GM11168 (cell line): Measurements from ENCODE around the gene C2CD5.
"Not testable (repeated sequence)": the region's sequence is repeated elsewhere in the genome, so short reads cannot be mapped to it uniquely, and the experiment has no call there.

Experiments
- in situ Hi-C: fragments of 300-500 bp; cut with MboI; formaldehyde crosslinking; loops from one replicate; pipeline ENCODE4 v1.12.0; 2022; ENCODE audit warnings: low sequenced_read_pairs; ENCODE audit not compliant: unreplicated experiment

C2CD5 gene, protein sequence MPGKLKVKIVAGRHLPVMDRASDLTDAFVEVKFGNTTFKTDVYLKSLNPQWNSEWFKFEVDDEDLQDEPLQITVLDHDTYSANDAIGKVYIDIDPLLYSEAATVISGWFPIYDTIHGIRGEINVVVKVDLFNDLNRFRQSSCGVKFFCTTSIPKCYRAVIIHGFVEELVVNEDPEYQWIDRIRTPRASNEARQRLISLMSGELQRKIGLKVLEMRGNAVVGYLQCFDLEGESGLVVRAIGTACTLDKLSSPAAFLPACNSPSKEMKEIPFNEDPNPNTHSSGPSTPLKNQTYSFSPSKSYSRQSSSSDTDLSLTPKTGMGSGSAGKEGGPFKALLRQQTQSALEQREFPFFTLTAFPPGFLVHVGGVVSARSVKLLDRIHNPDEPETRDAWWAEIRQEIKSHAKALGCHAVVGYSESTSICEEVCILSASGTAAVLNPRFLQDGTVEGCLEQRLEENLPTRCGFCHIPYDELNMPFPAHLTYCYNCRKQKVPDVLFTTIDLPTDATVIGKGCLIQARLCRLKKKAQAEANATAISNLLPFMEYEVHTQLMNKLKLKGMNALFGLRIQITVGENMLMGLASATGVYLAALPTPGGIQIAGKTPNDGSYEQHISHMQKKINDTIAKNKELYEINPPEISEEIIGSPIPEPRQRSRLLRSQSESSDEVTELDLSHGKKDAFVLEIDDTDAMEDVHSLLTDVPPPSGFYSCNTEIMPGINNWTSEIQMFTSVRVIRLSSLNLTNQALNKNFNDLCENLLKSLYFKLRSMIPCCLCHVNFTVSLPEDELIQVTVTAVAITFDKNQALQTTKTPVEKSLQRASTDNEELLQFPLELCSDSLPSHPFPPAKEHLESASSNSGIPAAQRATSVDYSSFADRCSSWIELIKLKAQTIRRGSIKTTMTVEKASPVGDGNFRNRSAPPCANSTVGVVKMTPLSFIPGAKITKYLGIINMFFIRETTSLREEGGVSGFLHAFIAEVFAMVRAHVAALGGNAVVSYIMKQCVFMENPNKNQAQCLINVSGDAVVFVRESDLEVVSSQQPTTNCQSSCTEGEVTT

DNA sequence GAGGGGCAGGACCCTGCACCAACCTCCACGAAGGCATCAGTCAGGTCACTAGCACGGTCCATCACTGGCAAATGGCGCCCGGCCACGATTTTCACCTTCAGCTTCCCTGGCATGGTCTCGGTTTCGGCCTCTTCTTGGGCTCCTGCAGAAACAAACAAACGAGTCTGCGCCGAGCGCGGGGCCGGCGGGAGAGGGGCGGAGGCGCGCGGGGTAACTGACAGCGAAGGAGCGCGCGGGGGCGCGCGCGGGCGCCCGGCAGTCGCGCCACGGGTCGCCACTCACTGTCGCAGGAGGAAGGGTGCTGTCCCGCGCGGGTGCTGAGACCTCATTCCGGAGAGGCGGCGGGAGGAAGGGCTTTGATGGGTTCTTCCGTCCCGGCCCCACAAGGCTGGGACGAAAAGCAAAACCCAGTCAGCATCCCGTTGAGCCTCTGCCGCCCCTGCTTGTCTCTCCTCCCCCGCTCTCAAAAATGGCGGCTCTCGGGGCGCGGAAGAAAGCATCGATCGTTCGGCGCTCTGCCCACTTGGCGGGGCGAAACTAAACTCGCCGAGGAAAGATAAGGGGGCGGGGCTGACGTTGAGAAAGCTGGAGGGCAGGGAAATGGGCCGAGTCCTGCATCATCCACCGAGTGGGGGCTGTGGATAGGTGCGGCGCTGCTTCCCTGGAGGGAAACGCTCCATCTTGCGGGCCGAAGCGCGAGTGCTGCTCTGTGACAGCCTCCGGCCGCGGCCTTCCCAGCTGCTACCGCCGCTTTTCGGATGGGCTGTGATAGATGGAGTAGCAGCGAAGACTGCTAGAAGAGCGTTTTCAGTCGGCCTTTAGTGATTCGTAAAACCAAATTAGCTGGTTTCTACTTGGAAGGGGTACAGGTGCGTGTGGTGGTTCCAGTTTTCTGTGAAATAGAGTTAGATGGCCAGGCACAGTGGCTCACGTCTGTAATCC, at the start of gene C2CD5:
Gene C2CD5 (minus strand): TSS at position 505 of the 942 bp plus-strand sequence. CDS start 392 bp downstream, at position 113.
- in situ Hi-C loops, result no loop called here

DNA sequence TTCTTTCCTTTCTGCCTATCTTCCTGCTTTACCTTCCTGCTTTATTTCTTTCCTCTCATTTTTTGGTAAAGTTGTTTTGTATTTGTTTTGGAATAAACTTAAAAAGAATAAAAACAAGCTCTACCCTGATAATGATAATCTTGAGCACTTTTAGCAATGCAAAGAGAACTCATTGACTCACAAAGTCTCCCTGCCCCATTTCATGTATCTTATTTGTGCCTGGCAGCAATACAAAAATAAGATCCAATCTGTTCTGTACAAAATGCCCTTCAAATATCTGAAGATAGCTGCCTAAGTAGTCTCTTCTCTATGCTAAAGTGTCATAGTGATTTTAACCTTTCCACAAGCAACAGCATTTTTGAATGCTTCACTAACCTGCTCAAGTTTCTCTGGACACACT, 49.5 kb upstream of the C2CD5 start:
- in situ Hi-C loops, result no loop called here

DNA sequence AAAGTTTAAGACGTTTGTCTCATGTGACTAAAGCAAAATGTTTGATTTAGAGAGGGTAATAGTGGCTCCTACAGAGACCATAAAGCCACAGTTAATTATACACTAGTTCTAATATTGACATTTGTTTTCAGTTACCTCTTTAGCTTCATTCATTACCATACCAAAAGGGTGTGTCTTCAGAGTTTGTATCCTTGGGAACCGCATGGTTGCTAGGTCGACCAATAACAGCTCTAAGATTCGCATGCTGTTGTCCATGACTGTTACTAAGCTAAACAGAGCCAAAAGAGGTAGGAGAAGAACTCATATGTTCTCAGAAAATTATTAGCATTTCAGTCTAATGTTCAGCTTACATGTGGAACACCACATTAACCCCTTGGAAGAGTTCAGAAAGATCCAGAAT, 44.5 kb upstream of the C2CD5 start:
- in situ Hi-C loops, result no loop called here

DNA sequence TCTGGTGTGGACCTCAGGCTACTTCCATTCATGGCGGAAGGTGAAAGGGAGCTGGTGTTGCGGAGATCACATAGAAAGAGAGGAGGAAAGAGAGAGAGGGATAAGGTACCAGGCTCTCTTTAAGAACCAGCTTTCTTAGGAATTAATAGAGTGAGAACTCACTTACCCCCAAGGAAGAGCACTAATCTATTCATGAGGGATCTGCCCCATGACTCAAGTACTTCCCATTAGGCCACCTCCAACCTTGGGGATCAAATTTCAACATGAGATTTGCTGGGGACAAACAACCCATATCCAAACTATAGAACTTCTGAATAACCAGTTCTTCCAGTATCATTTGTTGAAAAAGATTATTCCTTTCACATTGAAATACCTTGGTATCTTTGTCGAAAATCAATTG, 34.0 kb upstream of the C2CD5 start:
- in situ Hi-C loops, result no loop called here

DNA sequence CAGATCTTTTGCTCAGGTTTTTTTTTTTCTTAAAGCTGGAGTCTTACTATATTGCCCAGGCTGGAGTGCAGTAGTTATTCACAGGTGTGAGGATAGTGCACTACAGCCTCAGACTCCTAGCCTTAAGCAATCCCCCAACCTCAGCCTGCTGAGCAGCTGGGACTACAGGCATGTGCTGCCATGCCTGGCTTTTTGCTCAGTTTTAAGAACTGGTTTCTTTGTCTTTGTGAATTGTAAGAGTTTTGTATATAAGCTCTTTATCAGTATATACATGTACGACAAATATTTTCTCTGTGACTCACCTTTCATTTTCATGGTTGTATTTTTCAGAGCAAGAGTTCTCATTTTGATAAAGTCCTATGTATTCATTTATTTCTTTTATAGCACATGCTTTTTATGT, 33.3 kb upstream of the C2CD5 start:
- in situ Hi-C loops, result no loop called here

DNA sequence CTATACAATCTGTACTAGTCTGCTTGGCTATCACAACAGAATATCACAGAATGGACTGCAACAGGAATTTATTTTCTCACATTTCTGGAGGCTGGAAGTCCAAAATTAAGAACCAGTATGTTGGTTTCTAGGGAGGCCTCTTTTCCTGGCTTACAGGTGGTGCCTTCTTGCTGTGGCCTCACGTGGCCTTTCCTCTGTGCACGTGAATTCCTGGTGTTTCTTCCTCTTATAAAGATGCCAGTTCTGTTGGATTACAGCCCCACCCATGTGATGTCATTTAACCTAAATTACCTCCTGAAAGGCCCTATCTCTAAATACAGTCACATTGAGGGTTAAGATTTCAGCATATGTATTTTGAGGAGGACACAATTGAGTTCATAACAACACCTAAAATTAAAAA, 32.1 kb upstream of the C2CD5 start:
- in situ Hi-C loops, result no loop called here

DNA sequence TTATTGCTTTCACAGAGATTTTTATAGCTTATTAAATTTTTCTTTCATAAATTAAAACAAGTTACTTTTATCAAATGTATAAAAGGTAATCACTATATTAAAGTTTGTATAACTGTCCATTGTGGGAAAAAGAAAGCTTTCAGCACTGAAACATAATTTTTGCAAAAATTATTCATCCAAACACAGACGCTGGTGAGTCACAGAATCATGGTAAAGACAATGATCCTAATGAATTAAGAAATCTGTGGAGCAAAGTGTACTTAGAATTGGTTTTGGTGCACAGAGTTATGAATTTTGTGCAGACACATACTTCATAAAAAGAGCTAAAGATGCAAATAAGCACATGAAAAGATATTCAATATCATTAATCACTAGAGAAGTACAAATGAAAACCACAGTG, 31.7 kb upstream of the C2CD5 start:
- in situ Hi-C loops, result no loop called here

DNA sequence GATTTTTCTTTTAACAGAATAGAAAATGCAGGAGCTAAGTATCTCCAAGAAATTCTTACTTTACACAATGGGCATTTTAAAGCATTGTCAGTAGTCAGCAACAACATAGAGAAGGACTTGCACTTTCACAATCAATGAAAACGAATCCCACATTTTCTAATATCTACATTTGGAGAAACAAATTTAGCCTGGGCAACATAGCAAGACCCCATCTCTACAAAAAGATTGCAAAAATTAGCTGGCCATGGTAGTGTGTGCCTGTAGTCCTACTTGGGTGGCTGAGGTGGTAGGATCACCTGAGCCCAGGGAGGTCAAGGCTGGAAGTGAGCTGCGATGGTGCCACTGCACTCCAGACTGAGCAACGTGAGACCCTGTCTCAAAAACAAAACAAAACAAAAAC, 30.6 kb upstream of the C2CD5 start:
- in situ Hi-C loops, result no loop called here

DNA sequence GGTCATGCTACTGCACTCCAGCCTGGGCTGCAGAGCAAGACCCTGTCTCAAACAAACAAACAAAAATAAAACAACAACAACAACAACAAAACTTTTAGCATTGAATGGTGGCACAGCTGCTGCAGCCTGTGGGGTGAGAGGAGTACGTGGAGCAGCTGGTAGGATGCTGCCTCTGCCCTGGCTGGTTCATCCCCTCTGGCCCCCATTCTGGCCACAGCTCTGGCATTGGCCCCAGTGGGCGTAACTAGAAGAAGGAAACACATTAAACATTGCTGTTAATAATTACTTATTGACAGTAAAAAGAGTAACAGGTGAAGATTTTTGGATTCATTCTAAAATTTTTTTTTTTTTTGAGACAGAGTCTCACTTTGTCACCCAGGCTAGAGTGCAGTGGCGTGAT, 28.8 kb upstream of the C2CD5 start:
- in situ Hi-C loops, result no loop called here

DNA sequence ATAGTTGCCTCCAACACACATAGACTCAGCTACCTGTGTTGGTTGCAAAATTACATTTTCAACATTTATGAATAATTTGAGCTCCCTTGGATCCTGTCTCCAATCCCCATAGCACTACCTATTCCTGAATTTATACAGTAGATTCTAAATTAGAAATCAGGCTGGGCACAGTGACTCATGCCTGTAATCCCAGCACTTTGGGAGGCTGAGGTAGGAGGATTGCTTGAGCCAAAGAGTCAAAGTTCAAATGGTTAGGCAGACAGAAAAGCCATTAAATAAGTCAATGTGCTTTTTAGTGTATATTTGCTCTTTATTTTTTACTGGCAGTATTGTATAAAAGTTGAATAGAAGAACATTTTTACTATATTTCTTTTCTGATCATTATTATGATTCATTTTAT, 24.9 kb upstream of the C2CD5 start:
- in situ Hi-C loops, result no loop called here

DNA sequence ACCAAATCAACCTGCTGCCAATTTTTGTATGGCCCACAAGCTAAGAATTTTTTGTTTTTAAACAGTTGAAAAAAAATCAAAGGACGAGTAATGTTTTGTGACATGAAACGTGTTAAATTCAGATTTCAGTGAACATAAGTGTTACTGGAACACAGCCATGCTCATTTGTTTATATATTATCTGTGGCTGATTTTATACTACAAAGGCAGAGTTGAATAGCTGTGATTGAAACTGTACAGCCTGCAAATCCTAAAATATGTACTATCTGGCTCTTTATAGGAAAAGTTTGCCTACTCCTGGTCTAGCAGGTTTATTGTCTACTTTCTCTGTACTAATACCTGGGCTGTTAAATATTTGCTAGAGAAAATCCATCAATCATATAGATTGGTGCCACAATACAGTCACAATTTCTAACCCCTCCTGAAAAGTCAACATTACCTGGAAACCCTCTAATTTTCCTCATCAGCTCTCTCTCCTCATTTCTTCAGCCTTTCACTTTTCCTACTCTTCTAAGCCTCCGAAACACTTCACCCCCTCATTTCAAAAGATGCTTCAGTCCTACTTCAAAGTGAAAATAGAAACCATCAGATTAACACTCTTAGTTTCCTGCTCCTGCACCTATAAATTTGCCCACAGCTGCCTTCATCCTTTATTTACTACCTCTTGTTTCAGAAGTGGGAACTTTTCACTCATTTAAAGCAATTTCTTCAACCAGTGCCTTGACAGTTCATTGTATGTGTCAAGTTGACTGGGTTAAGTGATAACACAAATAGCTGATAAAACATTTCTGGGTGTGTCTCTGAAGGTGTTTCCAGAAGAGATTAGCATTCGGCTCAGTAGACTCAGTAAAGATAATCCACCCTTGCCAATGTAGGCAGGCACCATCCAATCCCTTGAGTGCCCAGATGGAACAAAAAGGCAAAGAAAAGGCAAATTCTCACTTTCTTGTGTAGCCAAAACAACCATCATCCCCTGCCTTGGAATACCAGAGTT, 18.0 kb upstream of the C2CD5 start:
- in situ Hi-C loops, result no loop called here

DNA sequence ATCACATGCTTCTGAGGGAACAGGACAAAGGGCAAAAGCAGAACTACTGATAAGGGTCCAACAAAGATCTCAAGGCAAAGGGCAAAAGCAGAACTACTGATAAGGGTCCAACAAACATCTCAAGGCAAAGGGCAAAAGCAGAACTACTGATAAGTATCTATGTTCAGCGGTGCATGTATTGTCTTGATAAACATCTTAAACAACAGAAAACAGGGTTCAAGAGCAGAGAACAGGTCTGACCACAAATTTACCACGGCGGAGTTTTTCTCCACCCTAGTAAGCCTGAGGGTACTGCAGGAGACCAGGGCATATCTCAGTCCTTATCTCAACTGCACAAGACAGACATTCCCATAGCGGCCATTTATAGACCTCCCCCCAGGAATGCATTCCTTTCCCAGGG, 10.4 kb upstream of the C2CD5 start:
- in situ Hi-C loops, result not testable (repeated sequence)

DNA sequence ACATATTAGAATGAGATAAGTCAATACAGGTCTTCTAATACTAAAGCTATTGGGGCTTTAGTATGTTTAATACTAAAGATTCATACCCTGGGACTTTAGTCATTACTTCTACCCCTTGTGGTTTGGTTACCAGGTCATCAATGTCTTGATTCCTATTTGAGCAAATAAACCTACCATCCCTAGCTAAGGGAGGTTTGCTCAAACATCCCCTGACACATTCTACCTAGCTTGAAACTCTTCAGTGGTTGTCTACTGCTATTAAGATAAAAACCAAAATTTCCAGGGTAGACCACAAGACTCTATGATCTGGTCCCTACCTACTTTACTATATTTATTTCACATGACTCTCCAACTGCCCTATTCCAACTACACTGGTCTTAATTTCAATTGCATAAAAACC, 7.3 kb upstream of the C2CD5 start:
- in situ Hi-C loops, result no loop called here

DNA sequence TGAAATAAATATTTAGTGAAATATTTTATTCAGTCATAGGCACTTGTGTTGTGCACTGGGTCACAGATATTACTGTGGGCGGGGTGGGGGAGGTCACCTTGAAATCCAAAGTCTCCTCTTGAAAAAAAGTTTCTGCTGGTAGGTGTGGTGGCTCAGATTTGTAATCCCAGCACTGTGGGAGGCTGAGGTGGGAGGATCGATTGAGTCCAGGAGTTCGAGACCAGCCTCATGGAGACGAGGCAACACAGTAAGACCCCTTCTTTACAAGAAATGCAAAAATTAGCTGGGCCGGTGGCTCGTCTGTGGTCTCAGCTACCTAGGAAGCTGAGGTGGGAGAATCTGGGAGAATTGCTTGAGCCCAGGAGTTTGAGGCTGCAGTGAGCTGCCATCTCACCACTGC, 913 bp upstream of the C2CD5 start:
- in situ Hi-C loops, result no loop called here

DNA sequence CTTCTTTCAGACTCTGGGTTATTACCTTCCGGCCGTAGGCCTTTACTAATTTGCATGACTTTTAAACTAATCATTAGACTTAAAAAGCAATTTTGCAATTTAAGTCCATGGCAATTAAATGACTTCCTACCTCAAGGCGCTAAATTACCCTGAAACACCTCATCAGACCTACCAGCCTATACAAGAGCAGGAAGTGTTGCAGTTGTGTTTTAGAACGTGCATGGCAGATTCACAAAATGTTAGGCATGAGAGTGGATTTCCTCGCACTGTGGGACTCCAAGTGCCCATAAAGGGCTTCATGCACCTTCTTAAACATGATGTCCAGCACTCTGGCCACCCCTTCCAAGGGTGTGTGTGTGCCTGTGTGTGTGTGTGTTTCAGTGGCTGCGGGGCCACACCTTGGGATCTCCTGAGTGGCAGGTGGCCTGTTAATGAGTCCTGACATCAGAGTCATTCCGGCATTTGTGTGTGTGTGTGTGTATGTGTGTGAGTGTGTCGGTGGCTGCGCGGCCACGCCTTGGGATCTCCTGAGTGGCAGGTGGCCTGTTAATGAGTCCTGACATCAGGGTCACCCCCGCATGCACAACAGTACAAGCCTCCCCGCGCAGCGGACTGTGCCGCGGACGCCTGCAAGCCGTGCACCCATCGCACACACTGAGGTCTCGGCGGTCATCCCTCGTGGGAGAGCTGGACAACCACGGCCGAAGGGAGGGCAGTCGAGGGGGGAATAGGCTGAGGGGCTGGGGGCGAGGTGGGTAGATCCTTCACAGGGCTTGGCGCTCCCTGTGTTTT, 900 bp downstream of the C2CD5 start:
- in situ Hi-C loops, result no loop called here

DNA sequence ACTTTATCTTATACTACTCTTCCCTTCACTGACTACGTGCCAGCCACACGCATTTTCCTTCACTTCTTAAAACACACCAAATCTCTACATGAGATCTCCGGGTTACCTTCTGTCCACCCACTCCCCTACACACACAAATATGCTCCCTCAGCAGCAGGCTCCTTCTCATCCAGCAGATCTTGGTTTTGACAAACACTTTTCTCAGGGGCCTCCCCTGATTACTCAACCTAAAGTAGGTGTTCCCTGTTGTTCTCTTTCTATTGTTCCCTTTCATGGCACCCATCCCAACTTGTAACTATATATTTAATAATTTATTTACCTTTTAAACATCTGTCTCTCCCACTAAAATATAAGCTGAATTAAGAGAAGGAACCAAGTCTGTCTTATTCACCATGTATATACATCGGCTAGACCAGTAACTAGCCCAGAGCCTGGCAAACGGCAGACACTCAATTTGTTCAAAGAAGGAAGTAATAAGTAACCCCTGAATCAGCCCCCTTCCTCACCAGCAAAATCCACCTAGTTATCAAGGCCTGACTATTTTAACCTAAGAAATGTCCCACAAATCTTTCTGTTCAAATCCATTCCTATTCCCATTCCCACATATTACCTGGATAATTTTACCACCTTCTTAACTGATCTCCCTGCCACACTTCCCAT, 2.7 kb downstream of the C2CD5 start:
- in situ Hi-C loops, result no loop called here

DNA sequence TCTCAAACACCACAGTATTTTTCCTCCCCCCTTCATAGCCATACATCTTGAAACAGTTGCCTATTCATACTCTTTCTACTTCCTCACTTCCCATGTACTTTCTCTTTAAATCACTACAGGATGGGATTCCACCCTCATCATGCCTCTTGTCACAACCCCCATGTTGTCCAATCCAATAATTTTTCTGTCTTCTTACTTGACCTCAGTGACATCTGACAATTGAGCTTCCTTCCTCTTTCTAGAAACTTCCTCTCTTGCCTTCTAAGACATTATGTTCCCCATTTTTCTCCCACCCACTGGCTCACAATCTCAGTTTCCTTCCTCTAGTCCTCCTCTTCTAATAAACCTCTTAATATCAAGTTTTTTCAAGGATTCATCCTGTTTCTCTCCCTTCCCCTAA, 5.3 kb downstream of the C2CD5 start:
- in situ Hi-C loops, result no loop called here

DNA sequence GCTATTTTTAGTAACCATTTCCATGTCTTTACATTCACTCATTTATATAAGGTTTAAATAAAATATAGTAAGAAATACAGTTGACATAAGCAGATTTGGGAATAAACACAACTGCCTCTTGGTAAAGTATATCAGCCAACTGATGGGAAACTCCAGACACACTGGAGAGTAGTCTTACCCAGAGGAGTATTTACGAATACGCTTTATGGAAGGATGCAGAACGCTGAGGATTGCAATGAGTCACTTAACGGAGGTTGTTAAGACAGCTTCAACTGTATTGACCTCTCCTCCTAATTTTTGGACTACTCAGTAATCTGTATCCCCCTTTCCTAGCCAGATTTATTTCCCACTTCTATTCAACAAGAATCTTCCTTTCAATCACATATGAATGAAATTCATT, 6.0 kb downstream of the C2CD5 start:
- in situ Hi-C loops, result no loop called here
